OCI-LY7 (cell line): ENCODE results near the gene ZFYVE26.

Source experiments
- CTCF ChIP-seq: fragments of 200-600 bp; sonication (generic); conservative IDR thresholded peaks from 2 replicates; pipeline ENCODE4 v1.5.1; 2014; ENCODE audit warnings: mild to moderate bottlenecking, antibody characterized with exemption, low read length, moderate library complexity, mixed read lengths
- EZH2phosphoT487 ChIP-seq: fragments of 200-600 bp; sonication (generic); IDR thresholded peaks from 2 replicates; pipeline ENCODE4 v1.6.1; 2018; ENCODE audit warnings: low read depth, borderline replicate concordance, mild to moderate bottlenecking, mixed run types, antibody characterized with exemption, low read length, moderate library complexity, mixed read lengths

DNA sequence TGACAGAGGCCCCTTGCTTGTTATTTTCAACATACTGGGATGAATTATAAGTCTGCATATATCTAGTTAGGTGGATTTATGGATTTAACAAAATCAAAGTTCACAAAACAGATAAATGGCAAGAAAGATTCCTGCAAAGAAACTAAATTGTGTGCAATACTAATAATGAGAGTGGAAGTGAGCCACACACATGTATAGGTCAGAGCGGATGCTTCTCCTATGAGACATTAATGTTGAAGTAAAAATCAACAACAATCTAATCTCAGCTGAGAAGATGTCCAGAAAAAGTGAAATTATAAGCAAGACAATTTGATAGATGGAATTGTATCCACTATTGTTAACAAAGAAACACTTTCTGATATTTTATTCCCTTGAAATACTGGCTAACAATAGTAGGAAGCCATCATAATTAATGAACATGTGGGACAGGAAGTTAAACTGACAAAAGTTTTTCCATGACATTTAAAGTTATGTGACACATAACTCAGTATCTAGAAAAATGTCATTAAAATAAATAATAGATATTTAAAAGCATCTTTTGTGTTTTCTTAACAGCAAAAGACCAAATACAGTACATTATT lies 42.9 kb upstream of the ZFYVE26 start:
- TF ChIP-seq EZH2phosphoT487 (no peak), CTCF (no peak)
